Caco-2 (cell line): ENCODE results near the gene GUCA2A. TPM values are rescaled to one million over a fixed set of nuclear protein-coding genes. Genes with fewer than 3 reads are reported as not detected.

Experiments used
- BruUV-seq: library from RNA; stranded (reverse); fragments of 400-500 nt; replicated peaks from 2 replicates; lab custom pipeline; 2021; lab: Mats Ljungman, UMichigan
- CTCF ChIA-PET: fragments of 300-600 bp; sonication (Branson Sonifier 250); formaldehyde crosslinking; loops from one replicate; lab custom pipeline; 2022; ENCODE audit warnings: antibody characterized with exemption; lab: Charles Lee
- POLR2A ChIA-PET: fragments of 300-600 bp; sonication (Branson Sonifier 250); formaldehyde crosslinking; loops from one replicate; lab custom pipeline; 2022; ENCODE audit warnings: antibody characterized with exemption; lab: Charles Lee
- DNase-seq, 2 experiments: peaks; one replicate each; pipeline versions ENCODE4 v3.0.0 to v3.0.0-alpha.2; 2020 to 2022
- H3K27me3 ChIP-seq: replicated peaks from 2 replicates; pipeline ENCODE4 v1.6.0; 2011; ENCODE audit warnings: low read length; ENCODE audit not compliant: control insufficient read depth, insufficient read depth
- H3K36me3 ChIP-seq: 2 replicates; pipeline ENCODE4 v1.5.1; 2011; ENCODE audit warnings: low read length; ENCODE audit not compliant: control insufficient read depth, insufficient read depth
- H3K4me1 ChIP-seq: fragments of 250-450 bp; sonication (Bioruptor Pico); 2 replicates; pipeline ENCODE4 v1.5.1; 2020; ENCODE audit warnings: mild to moderate bottlenecking
- H3K4me3 ChIP-seq: 2 replicates; pipeline ENCODE4 v1.5.1; 2011; ENCODE audit warnings: low read depth, mild to moderate bottlenecking, control low read depth, low read length
- H3K9me3 ChIP-seq: fragments of 250-450 bp; sonication (Bioruptor Pico); 2 replicates; pipeline ENCODE4 v1.5.1; 2020; ENCODE audit warnings: mild to moderate bottlenecking, moderate library complexity
- H3K27ac Mint-ChIP-seq: one replicate; pipeline ENCODE4 v1.8.0; 2022; ENCODE audit warnings: mixed read lengths; ENCODE audit not compliant: unreplicated experiment
- H3K27me3 Mint-ChIP-seq: one replicate; pipeline ENCODE4 v1.8.0; 2022; ENCODE audit warnings: mixed read lengths; ENCODE audit not compliant: insufficient read depth, unreplicated experiment
- H3K36me3 Mint-ChIP-seq: one replicate; pipeline ENCODE4 v1.8.0; 2022; ENCODE audit warnings: mild to moderate bottlenecking, mixed read lengths; ENCODE audit not compliant: insufficient read depth, unreplicated experiment
- H3K4me1 Mint-ChIP-seq: one replicate; pipeline ENCODE4 v1.8.0; 2022; ENCODE audit warnings: low read depth, mixed read lengths; ENCODE audit not compliant: unreplicated experiment
- H3K4me3 Mint-ChIP-seq: one replicate; pipeline ENCODE4 v1.8.0; 2022; ENCODE audit warnings: mild to moderate bottlenecking, moderate library complexity, mixed read lengths; ENCODE audit not compliant: unreplicated experiment
- H3K9me3 Mint-ChIP-seq: one replicate; pipeline ENCODE4 v1.8.0; 2022; ENCODE audit warnings: mixed read lengths; ENCODE audit not compliant: unreplicated experiment
- intact Hi-C: fragments of 100-400 bp; cut with micrococcal nuclease; formaldehyde crosslinking; loops from one replicate; pipeline ENCODE4 v1.10.0; 2022; ENCODE audit not compliant: unreplicated experiment
- total RNA-seq: library from RNA; stranded (reverse); gene quantifications from 2 replicates; pipeline ENCODE4 v1.2.3, GENCODE V29; 2022
- TF ChIP-seq, protein P1 (sequence below), 2 experiments: fragments of 200-600 bp in 1 of 2; IDR thresholded peaks; 1 replicate in 1 of 2; 2 replicates in 1 of 2; pipeline versions ENCODE4 v1.5.1 to v1.8.0; 2011 to 2022; ENCODE audit warnings: antibody characterized with exemption in 1 of 2, control low read depth in 1 of 2, inconsistent platforms in 1 of 2, low read depth in 1 of 2, low read length in 1 of 2, mild to moderate bottlenecking in 1 of 2, moderate library complexity in 1 of 2; ENCODE audit not compliant: insufficient read depth in 1 of 2, severe bottlenecking in 1 of 2, unreplicated experiment in 1 of 2

GUCA2A gene
- total RNA-seq, 1 experiment from 2014 or later = 28.8 TPM

DNA sequence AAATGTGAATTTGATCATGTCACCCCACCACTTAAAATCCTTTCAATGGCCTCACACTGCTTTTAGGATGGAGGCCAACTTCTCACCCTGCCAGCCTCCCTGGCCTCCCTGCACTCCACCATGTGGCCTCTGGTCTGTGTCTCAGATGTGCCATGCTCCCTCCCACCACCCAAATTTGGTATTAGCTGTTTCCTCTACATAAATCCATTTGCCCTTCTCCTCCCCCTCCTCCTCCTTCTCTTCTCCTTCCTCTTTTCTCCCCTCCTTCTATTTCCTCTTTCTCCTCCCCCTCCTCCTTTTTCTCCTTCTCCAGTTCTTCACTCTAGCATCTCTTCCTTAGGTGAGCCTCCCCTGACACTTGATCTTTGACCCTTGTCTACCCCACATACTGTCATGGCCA lies 28.1 kb downstream of the GUCA2A start:
- CTCF ChIA-PET = no interaction called here
- no peaks in the 10 kb centered on the region for H3K9me3 ChIP-seq
- no peaks in the 10 kb centered on the region for H3K4me1 Mint-ChIP-seq
- H3K36me3 ChIP-seq = no peaks in the 10 kb centered on the region
- H3K4me1 ChIP-seq = no peaks in the 10 kb centered on the region
- no peak overlapping the region for H3K27ac Mint-ChIP-seq
- intact Hi-C loops = no loop called here
- no peak for DNase-seq
- H3K4me3 Mint-ChIP-seq = no peak overlapping the region
- no peaks in the 10 kb centered on the region for H3K36me3 Mint-ChIP-seq
- TF ChIP-seq, protein P1, sequence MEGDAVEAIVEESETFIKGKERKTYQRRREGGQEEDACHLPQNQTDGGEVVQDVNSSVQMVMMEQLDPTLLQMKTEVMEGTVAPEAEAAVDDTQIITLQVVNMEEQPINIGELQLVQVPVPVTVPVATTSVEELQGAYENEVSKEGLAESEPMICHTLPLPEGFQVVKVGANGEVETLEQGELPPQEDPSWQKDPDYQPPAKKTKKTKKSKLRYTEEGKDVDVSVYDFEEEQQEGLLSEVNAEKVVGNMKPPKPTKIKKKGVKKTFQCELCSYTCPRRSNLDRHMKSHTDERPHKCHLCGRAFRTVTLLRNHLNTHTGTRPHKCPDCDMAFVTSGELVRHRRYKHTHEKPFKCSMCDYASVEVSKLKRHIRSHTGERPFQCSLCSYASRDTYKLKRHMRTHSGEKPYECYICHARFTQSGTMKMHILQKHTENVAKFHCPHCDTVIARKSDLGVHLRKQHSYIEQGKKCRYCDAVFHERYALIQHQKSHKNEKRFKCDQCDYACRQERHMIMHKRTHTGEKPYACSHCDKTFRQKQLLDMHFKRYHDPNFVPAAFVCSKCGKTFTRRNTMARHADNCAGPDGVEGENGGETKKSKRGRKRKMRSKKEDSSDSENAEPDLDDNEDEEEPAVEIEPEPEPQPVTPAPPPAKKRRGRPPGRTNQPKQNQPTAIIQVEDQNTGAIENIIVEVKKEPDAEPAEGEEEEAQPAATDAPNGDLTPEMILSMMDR (IDR thresholded peaks at IDR 0.05; ENCODE audit: insufficient read depth in 1 of 2, low read depth in 1 of 2, low read length in 1 of 2, severe bottlenecking in 1 of 2, unreplicated experiment in 1 of 2) = no peak
- BruUV-seq = no TSS peak
- POLR2A ChIA-PET = no interaction called here
- peaks cover 5% of the 10 kb centered on the region for H3K27me3 Mint-ChIP-seq
- no peak overlapping the region for H3K4me3 ChIP-seq
- H3K27me3 ChIP-seq = no peaks in the 10 kb centered on the region
- H3K9me3 Mint-ChIP-seq = no peaks in the 10 kb centered on the region

DNA sequence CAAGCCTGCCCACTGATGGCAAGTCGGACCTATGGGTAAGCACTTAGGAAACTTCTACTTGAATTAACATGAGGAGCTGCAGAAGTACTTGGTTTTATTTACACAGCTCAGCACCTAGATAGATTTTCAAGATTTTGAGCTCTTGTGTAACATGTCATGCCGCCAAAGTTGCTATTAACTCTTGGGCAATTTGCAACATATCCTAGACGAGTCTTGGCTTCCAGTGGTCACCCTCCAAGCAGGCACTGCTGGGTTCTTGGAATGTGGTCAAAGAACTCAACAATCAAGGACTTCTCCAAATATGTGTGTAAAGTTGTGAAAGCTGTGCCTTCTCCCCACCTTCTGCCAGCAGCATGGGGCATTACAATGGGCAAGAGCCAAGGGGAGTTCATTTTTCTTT lies 29.1 kb downstream of the GUCA2A start:
- intact Hi-C loops = no loop called here
- no peaks in the 10 kb centered on the region for H3K36me3 ChIP-seq
- no peaks in the 10 kb centered on the region for H3K4me1 ChIP-seq
- CTCF ChIA-PET = no interaction called here
- no peak overlapping the region for H3K27ac Mint-ChIP-seq
- no peak overlapping the region for H3K4me3 Mint-ChIP-seq
- H3K4me1 Mint-ChIP-seq = no peaks in the 10 kb centered on the region
- no peaks in the 10 kb centered on the region for H3K36me3 Mint-ChIP-seq
- H3K27me3 Mint-ChIP-seq = peaks cover 5% of the 10 kb centered on the region
- TF ChIP-seq, protein P1 (IDR thresholded peaks at IDR 0.05; ENCODE audit: insufficient read depth in 1 of 2, low read depth in 1 of 2, low read length in 1 of 2, severe bottlenecking in 1 of 2, unreplicated experiment in 1 of 2) = no peak
- H3K4me3 ChIP-seq = no peak overlapping the region
- DNase-seq = no peak
- no peaks in the 10 kb centered on the region for H3K9me3 Mint-ChIP-seq
- POLR2A ChIA-PET = no interaction called here
- no peaks in the 10 kb centered on the region for H3K9me3 ChIP-seq
- no peaks in the 10 kb centered on the region for H3K27me3 ChIP-seq
- BruUV-seq = no TSS peak

DNA sequence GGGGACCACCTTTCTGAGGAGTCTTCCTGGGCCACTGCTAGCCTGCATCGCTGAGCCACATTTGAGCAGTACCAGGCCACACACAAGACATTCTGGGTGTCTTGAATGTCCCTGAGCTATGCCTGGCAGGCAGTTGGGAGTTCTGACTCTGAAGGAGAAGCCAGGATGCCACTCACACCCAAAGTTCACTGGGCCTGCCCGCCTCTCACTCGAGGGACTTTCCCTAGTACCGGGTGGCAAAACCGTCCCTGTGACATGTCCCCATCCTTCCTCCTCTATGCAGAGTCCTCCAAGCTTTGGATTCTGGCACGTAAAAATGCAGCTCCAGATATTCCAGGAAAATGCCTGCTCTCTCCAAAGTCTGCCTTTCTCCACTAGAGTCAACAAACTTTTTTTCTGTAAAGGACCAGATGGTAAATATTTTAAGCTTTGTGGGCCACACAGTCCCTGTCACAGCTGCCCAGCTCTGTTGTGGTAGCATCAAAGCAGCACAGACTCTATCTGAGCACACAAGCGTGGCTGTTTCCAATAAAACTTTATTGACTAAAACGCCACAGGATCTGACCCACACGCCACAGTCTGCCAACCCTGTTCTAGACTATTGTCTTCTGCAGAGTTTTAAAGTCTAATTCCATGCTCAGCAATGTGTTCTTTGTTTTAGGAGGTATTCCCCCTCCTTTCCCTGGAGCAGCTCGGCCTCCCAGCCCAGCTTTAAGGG lies 30.6 kb downstream of the GUCA2A start:
- Histone ChIP-seq H3K4me3 (no peak overlapping the region), H3K36me3 (no peaks in the 10 kb centered on the region), H3K4me1 (no peaks in the 10 kb centered on the region), H3K27me3 (no peaks in the 10 kb centered on the region), H3K9me3 (no peaks in the 10 kb centered on the region)
- no peak for DNase-seq
- BruUV-seq = no TSS peak
- ChIA-PET POLR2A (no interaction called here), CTCF (no interaction called here)
- TF ChIP-seq, protein P1 (IDR thresholded peaks at IDR 0.05; ENCODE audit: insufficient read depth in 1 of 2, low read depth in 1 of 2, low read length in 1 of 2, severe bottlenecking in 1 of 2, unreplicated experiment in 1 of 2) = no peak
- H3K27ac Mint-ChIP-seq = no peak overlapping the region
- H3K4me1 Mint-ChIP-seq = no peaks in the 10 kb centered on the region
- peaks cover 9% of the 10 kb centered on the region for H3K27me3 Mint-ChIP-seq
- intact Hi-C loops = no loop called here
- no peaks in the 10 kb centered on the region for H3K9me3 Mint-ChIP-seq
- no peaks in the 10 kb centered on the region for H3K36me3 Mint-ChIP-seq
- H3K4me3 Mint-ChIP-seq = no peak overlapping the region
